DMS114 treated with DMSO at 0.1 percent for 48 hours (cell line): Measurements from ENCODE around the gene ALB.

Experiments
- DNase-seq: peaks from one replicate; lab custom pipeline; 2025; ENCODE audit not compliant: unreplicated experiment; lab: John Stamatoyannopoulos, UW

ALB gene

DNA sequence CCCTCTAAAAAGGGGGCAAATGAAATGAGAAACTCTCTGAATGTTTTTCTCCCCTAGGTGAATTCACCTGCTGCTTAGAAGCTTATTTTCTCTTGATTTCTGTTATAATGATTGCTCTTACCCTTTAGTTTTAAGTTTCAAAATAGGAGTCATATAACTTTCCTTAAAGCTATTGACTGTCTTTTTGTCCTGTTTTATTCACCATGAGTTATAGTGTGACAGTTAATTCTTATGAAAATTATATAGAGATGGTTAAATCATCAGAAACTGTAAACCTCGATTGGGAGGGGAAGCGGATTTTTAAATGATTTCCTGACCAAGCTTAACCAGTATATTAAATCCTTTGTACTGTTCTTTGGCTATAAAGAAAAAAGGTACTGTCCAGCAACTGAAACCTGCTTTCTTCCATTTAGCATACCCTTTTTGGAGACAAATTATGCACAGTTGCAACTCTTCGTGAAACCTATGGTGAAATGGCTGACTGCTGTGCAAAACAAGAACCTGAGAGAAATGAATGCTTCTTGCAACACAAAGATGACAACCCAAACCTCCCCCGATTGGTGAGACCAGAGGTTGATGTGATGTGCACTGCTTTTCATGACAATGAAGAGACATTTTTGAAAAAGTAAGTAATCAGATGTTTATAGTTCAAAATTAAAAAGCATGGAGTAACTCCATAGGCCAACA, 4.2 kb downstream of the ALB start:
- no peak for DNase-seq

DNA sequence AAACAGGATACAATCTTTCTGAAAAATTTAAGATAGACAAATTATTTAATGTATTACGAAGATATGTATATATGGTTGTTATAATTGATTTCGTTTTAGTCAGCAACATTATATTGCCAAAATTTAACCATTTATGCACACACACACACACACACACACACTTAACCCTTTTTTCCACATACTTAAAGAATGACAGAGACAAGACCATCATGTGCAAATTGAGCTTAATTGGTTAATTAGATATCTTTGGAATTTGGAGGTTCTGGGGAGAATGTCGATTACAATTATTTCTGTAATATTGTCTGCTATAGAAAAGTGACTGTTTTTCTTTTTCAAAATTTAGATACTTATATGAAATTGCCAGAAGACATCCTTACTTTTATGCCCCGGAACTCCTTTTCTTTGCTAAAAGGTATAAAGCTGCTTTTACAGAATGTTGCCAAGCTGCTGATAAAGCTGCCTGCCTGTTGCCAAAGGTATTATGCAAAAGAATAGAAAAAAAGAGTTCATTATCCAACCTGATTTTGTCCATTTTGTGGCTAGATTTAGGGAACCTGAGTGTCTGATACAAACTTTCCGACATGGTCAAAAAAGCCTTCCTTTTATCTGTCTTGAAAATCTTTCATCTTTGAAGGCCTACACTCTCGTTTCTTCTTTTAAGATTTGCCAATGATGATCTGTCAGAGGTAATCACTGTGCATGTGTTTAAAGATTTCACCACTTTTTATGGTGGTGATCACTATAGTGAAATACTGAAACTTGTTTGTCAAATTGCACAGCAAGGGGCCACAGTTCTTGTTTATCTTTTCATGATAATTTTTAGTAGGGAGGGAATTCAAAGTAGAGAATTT, 5.2 kb downstream of the ALB start:
- DNase-seq, result no peak

DNA sequence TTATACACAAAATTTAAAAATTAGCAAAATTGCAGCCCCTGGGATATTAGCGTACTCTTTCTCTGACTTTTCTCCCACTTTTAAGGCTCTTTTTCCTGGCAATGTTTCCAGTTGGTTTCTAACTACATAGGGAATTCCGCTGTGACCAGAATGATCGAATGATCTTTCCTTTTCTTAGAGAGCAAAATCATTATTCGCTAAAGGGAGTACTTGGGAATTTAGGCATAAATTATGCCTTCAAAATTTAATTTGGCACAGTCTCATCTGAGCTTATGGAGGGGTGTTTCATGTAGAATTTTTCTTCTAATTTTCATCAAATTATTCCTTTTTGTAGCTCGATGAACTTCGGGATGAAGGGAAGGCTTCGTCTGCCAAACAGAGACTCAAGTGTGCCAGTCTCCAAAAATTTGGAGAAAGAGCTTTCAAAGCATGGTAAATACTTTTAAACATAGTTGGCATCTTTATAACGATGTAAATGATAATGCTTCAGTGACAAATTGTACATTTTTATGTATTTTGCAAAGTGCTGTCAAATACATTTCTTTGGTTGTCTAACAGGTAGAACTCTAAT, 6.0 kb downstream of the ALB start:
- DNase-seq, result no peak

DNA sequence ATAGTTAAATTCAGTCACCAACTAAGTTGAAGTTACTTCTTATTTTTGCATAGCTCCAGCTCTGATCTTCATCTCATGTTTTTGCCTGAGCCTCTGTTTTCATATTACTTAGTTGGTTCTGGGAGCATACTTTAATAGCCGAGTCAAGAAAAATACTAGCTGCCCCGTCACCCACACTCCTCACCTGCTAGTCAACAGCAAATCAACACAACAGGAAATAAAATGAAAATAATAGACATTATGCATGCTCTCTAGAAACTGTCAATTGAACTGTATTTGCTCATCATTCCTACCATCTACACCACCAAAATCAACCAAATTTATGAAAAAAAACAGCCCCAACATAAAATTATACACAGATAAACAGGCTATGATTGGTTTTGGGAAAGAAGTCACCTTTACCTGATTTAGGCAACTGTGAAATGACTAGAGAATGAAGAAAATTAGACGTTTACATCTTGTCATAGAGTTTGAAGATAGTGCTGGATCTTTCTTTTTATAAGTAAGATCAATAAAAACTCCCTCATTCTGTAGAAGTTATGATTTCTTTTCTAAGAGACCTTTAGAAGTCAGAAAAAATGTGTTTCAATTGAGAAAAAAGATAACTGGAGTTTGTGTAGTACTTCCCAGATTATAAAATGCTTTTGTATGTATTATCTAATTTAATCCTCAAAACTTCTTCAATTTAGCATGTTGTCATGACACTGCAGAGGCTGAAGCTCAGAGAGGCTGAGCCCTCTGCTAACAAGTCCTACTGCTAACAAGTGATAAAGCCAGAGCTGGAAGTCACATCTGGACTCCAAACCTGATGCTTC, 7.0 kb downstream of the ALB start:
- no peak for DNase-seq

DNA sequence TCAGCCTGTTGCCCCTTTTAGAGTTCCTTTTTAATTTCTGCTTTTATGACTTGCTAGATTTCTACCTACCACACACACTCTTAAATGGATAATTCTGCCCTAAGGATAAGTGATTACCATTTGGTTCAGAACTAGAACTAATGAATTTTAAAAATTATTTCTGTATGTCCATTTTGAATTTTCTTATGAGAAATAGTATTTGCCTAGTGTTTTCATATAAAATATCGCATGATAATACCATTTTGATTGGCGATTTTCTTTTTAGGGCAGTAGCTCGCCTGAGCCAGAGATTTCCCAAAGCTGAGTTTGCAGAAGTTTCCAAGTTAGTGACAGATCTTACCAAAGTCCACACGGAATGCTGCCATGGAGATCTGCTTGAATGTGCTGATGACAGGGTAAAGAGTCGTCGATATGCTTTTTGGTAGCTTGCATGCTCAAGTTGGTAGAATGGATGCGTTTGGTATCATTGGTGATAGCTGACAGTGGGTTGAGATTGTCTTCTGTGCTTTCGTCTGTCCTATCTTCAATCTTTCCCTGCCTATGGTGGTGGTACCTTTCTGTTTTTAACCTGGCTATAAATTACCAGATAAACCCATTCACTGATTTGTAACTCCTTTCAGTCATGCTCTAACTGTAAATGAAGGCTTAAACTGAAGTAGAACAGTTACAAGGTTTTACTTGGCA, 7.8 kb downstream of the ALB start:
- no peak for DNase-seq

DNA sequence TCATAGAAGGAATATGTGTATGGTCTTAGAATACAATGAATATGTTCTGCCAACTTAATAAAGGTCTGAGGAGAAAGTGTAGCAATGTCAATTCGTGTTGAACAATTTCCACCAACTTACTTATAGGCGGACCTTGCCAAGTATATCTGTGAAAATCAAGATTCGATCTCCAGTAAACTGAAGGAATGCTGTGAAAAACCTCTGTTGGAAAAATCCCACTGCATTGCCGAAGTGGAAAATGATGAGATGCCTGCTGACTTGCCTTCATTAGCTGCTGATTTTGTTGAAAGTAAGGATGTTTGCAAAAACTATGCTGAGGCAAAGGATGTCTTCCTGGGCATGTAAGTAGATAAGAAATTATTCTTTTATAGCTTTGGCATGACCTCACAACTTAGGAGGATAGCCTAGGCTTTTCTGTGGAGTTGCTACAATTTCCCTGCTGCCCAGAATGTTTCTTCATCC, 9.2 kb downstream of the ALB start:
- no peak for DNase-seq

DNA sequence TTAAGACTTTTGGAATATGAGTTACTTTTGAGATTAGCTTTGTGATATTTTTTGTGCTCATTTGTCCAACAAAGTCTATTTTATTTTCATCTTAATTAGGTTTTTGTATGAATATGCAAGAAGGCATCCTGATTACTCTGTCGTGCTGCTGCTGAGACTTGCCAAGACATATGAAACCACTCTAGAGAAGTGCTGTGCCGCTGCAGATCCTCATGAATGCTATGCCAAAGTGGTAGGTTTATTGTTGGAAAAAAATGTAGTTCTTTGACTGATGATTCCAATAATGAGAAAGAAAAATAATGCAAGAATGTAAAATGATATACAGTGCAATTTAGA, 10.8 kb downstream of the ALB start:
- no peak for DNase-seq

DNA sequence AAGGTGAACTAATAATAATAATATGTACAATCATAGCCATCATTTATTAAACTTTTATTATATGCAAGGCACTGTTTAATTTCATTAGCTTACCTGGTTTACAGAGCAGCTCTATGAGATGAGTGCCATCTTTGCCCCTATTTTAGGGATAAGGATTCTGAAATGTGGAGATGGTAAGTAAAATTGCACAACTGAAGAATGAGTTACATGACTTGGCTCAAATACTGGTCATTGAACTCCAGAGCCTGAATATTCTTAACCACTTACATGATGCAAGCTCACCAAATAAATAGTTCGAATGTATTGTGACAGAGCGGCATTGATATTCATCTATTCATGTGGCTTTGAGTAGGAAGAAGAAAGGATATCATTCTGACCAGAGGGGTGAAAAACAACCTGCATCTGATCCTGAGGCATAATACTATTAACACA, 11.7 kb downstream of the ALB start:
- no peak for DNase-seq

DNA sequence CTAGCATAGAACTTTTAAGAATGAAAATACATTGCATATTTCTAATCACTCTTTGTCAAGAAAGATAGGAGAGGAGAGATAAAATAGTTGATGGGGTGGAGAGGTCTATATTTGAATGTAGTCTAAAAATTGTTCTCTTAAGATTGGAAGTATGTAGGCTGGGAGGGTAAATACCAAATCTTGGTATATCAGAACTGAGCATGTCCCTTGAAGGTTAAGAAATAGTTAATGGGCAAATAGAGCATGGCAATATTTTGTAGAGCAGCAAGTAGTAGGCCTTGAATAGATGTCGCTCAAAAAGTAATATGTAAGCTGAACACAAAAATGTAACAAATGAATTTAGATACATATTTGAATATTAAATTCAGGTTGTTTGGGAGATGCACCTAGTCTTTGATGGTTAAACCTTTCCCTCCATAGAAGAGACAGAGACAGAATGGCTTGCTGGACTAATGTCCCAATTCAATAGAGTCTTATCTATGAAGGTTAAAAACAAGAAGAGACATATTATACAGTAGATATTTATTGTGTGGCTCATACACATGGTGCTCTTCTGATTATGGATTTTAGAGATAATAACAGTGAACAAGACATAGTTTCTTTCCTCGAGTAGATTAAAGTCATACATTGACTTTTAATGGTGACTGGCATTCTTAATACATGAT, 12.5 kb downstream of the ALB start:
- no peak for DNase-seq

DNA sequence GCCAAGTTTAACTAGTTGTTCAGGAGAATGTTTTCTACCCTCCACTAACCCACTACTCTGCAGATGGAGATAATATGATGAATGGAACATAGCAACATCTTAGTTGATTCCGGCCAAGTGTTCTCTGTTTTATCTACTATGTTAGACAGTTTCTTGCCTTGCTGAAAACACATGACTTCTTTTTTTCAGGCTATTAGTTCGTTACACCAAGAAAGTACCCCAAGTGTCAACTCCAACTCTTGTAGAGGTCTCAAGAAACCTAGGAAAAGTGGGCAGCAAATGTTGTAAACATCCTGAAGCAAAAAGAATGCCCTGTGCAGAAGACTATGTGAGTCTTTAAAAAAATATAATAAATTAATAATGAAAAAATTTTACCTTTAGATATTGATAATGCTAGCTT, 13.3 kb downstream of the ALB start:
- no peak for DNase-seq

DNA sequence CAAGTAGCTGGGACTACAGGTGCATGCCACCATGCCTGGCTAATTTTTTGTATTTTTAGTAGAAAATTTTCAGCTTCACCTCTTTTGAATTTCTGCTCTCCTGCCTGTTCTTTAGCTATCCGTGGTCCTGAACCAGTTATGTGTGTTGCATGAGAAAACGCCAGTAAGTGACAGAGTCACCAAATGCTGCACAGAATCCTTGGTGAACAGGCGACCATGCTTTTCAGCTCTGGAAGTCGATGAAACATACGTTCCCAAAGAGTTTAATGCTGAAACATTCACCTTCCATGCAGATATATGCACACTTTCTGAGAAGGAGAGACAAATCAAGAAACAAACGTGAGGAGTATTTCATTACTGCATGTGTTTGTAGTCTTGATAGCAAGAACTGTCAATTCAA, 13.9 kb downstream of the ALB start:
- DNase-seq, result no peak

DNA sequence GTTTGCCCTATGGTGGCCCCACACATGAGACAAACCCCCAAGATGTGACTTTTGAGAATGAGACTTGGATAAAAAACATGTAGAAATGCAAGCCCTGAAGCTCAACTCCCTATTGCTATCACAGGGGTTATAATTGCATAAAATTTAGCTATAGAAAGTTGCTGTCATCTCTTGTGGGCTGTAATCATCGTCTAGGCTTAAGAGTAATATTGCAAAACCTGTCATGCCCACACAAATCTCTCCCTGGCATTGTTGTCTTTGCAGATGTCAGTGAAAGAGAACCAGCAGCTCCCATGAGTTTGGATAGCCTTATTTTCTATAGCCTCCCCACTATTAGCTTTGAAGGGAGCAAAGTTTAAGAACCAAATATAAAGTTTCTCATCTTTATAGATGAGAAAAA, 14.6 kb downstream of the ALB start:
- DNase-seq, result no peak

DNA sequence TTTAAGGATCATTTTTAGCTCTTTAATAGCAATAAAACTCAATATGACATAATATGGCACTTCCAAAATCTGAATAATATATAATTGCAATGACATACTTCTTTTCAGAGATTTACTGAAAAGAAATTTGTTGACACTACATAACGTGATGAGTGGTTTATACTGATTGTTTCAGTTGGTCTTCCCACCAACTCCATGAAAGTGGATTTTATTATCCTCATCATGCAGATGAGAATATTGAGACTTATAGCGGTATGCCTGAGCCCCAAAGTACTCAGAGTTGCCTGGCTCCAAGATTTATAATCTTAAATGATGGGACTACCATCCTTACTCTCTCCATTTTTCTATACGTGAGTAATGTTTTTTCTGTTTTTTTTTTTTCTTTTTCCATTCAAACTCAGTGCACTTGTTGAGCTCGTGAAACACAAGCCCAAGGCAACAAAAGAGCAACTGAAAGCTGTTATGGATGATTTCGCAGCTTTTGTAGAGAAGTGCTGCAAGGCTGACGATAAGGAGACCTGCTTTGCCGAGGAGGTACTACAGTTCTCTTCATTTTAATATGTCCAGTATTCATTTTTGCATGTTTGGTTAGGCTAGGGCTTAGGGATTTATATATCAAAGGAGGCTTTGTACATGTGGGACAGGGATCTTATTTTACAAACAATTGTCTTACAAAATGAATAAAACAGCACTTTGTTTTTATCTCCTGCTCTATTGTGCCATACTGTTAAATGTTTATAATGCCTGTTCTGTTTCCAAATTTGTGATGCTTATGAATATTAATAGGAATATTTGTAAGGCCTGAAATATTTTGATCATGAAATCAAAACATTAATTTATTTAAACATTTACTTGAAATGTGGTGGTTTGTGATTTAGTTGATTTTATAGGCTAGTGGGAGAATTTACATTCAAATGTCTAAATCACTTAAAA, 15.3 kb downstream of the ALB start:
- no peak for DNase-seq

DNA sequence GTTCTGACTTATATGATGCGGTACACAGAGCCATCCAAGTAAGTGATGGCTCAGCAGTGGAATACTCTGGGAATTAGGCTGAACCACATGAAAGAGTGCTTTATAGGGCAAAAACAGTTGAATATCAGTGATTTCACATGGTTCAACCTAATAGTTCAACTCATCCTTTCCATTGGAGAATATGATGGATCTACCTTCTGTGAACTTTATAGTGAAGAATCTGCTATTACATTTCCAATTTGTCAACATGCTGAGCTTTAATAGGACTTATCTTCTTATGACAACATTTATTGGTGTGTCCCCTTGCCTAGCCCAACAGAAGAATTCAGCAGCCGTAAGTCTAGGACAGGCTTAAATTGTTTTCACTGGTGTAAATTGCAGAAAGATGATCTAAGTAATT, 16.5 kb downstream of the ALB start:
- no peak for DNase-seq

DNA sequence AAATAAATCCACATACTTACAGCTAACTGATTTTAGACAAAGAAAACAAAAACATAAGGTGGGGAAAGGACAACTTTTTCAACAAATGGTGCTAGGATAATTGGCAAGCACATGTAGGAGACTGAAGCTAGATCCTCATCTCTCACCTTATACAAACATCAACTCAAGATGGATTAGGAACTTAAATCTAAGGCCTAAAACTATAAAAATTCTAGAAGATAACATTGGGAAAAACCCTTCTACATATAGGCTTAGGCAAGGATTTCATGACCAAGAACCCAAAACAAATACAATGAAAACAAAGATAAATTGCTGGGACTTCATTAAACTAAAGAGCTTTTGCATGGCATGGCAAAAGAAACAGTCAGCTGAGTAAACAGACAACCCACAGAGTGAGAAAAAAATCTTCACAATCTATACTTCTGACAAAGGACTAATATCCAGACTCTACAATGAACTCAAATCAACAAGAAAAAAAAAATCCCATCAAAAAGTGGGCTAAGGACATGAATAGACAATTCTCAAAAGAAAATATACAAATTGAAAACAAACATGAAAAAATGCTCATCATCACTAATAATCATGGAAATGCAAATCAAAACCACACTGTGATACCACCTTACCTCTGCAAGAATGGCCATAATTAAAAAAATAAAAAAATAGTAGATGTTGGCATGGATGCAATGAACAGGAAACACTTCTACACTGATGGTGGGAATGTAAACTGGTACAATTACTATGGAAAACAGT, 17.8 kb downstream of the ALB start:
- DNase-seq, result no peak

DNA sequence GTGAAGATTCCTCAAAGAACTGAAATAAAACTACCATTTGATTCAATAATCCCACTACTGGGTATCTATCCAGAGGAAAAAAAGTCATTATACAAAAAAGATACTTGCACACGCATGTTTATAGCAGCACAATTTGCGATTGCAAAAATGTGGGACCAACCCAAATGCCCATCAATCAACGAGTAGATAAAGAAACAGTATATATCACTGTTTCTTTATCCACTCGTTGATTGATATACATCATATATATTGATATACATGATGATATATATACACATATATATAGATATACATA, 18.3 kb downstream of the ALB start:
- no peak for DNase-seq

DNA sequence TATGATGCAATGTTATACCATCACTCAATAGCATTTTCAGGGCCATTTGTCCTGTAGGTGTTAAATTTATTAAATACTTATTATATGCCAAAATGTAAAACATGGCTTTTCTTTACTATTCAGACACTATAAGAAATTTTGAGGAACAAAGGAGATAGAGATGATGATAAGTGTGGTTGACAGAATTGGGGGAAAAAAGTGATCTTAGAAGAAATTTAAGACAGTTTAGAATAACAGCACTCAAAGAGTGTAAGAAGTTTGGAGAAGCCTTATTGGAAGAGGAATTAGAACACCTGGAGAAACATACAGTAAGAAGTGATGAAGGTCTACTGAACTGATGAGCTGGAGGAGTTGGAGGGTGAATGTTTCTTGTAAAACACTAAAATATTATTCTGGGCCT, 19.1 kb downstream of the ALB start:
- no peak for DNase-seq

DNA sequence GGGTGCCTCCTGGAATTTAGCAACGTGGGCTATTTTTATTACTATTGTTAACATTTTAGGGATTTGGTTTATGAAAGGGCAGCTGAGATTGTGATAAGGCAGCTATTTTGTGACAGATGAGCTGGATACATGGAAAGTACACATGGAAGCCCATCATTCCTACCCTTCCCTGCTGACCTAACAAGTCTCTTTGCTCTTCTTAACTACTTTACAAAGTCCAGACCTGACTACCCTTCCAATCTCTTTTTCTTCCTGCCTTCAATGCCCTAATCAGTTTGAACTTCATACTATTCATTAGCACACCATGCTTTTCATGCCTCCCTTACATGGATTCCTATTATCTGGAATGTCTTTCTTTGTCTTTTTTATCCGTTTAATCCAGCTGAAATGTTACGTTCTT, 22.6 kb downstream of the ALB start:
- no peak for DNase-seq

DNA sequence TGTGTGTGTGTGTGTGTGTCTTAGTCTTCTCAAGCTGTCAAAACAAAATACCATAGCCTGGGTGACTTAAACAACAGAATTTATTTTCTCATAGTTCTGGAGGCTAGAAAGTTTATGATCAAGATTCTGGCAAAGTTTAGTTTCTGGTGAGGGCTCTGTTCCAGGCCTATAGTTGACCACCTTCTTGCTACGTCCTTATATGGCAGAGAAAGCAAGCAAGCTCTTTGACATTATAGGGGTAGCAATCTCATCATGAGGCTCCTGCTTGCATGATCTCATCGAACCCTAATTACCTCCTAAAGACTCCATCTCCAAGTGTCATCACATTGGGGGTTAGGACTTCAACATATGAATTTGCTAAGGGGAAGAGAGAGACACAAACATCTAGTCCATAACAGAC, 25.0 kb downstream of the ALB start:
- DNase-seq, result no peak
